Cardiac fibroblast (primary cell): ENCODE results near the gene TBC1D8.

Experiments used
- DNase-seq, 2 donors: peaks; one replicate each; pipeline versions ENCODE4 v3.0.0 to v3.0.0-alpha.2; 2010; ENCODE audit warnings: low read depth in 2 of 2
- H3K4me3 ChIP-seq, 2 donors: replicated peaks in 1 of 2; 1 replicate in 1 of 2; 2 replicates in 1 of 2; pipeline ENCODE4 v1.5.1; 2011; ENCODE audit warnings: low read depth in 2 of 2, low read length in 2 of 2, mild to moderate bottlenecking in 2 of 2, moderate library complexity in 1 of 2
- TF ChIP-seq, protein P1 (sequence below): IDR thresholded peaks from one replicate; pipeline ENCODE4 v1.5.1; 2011; ENCODE audit warnings: low read depth, mild to moderate bottlenecking, low read length, inconsistent platforms

The TBC1D8 gene

DNA sequence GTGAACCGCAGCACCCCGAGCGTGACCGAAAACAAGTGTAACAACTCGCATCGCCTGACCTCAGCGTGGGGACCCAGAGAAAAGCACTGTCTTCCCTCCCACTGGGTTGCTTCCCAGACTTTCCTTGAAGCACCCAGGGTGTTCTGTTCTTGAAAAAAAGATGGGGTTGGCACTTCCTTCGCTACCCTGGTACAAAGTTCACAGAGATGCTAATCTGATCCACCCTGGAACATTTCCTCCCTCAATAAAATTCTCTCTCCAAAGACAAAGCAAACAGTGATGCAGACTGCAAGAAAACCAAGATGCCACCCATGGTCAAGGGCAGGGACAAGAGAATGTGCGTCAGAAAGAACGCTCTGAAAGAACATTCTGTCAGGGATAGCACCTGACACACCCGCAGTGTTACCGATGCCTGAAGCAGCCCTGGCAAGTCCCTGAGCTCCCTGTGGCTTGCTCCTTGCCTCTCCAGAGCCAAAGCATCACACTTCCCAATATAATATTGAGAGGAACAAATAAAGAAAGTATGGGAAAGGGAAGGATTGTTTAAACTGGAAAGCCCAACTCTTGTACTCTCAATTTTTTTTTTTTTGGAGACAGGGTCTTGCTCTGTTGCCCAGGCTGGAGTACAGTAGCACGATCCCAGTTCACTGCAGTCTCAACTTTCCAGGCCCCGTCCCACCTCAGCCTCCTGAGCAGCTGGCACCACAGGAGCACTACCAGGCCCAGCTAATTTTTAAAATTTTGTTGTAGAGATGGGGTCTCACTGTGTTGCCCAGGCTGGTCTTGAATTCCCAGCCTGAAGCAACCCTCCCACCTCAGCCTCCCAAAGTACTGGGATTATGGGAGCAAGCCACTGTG is 70.7 kb downstream of the TBC1D8 start:
- TF ChIP-seq, protein P1, sequence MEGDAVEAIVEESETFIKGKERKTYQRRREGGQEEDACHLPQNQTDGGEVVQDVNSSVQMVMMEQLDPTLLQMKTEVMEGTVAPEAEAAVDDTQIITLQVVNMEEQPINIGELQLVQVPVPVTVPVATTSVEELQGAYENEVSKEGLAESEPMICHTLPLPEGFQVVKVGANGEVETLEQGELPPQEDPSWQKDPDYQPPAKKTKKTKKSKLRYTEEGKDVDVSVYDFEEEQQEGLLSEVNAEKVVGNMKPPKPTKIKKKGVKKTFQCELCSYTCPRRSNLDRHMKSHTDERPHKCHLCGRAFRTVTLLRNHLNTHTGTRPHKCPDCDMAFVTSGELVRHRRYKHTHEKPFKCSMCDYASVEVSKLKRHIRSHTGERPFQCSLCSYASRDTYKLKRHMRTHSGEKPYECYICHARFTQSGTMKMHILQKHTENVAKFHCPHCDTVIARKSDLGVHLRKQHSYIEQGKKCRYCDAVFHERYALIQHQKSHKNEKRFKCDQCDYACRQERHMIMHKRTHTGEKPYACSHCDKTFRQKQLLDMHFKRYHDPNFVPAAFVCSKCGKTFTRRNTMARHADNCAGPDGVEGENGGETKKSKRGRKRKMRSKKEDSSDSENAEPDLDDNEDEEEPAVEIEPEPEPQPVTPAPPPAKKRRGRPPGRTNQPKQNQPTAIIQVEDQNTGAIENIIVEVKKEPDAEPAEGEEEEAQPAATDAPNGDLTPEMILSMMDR: no peak
- no peak for DNase-seq
- H3K4me3 ChIP-seq: no peak overlapping the region

DNA sequence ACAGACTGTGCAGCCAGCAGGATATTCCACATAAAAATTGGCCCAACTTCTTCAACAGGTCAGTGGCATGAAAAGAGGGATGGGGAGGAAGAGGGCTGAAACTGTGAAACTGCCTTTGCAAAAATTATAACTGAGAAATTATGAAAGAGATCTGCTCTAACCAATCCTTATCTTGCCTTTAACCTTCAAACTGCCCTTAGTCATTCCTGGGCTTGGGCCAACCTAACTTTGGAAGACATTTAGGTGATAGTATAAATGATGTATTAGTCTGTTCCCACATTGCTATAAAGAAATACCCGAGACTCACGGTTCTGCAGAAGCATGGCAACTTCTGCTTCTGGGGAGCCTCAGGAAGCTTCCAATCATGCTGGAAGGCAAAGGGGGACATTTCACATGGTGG is 74.6 kb downstream of the TBC1D8 start:
- peak in 1 of 2 donors; percentile 21 for DNase-seq
- H3K4me3 ChIP-seq: no peak overlapping the region
- TF ChIP-seq, protein P1: no peak

DNA sequence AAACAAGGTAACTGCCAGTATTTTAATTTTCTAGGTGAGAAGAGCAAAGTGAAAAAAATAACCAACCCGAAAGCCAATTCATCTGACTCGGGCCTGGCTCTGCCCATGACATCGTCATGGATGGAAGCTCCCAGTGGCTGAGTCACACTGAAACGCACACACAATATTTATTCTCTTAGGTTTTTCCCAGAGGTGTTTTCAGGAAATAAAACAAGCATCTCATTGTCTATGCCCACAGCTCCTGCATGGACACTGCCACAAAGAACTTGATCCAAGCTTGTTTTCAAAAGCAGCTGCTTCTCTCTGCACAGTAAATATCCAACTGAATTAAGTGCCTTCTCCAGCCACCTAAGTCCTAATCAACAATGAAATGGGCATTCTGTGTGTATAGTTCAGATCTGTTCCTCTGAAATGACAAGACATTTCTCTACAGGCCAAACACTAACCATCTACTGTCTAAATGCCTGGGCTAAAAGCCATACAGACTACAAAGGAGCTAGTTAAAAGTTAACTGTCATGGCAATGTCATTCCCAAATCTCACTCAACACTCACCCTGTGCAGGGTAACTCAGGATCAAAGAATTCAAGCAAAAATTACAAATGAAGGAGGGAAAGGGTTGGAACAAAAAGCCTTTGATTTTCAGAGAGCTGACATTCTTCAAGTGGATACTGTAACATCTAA is 86.2 kb downstream of the TBC1D8 start:
- no peak overlapping the region for H3K4me3 ChIP-seq
- DNase-seq: peak; percentile 55 to 73
- TF ChIP-seq, protein P1: no peak

DNA sequence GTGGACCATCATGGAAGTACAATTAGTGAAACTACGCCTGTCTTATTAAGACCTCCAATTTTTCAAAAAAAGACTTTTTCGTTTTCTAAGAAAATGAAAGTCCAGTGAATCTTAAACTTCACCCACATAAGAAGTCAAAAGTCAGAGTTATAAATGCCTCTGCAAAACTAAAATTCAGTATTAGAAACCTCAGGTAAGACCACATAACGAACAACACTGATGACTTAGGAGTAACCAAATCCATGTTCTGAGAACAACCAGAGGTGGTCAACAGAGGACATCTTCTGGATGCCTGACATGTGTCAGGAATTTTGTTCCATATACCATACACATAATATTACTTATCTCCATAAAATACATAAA is 86.7 kb downstream of the TBC1D8 start:
- no peak for DNase-seq
- TF ChIP-seq, protein P1: no peak
- no peak overlapping the region for H3K4me3 ChIP-seq

DNA sequence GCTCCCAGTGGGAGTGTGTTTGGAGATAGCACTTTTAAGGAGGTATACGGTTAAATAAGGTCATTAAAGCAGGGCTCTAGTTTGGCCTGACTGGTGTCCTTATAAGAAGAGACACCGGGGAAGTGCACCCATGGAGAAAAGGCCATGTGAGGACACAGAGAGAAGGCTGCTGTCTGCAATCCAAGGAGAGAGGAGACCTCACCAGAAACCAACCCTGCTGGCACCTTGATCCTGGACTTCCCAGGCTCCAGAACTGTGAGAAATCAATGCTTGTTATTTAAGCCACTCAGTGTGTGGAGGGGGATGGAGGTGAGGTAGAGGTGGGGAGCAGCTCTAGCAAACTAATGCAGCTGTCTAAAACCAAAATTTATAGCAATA is 87.1 kb downstream of the TBC1D8 start:
- no peak overlapping the region for H3K4me3 ChIP-seq
- TF ChIP-seq, protein P1: no peak
- DNase-seq: peak in 1 of 2 donors; percentile 19

DNA sequence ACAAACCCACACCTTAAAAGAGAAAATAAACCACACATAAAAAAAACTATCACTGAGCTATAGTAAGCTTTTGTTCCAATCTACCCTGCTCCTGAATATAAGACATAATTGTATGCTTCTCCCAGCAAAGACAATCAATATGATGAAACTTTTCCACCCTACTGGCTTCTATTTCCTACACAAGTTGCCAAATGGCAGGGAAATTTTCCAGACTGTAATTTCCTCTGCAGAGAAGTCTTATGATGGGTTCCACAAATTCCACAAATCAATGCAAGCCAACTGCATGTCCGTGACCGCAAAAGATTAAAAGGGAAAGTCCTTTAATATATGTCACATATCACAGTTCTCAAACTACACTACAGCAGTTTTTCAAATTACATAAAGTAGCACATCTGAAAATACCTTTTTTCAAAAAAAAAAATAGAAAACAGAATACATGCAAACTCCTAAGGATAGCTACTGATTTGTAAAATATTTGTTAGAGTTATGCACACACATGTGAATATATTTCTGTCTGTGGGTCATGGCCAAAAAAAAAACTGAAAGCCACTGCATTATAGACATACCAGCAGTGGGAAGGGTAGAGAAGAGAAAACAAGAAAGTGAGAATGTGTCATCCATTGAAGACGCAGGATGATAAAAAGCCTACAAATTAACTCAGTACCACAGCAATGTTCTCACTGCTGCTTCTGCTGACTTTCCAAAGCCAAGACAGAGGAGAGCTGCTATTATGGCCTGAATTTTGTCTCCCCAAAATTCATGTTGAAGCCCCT is 87.6 kb downstream of the TBC1D8 start:
- no peak overlapping the region for H3K4me3 ChIP-seq
- TF ChIP-seq, protein P1: no peak
- DNase-seq: peak; percentile 73 to 96
